NCI-H1105 treated with DMSO at 0.1 percent for 48 hours (cell line): ENCODE results near the gene RMI2.

Experiments
- DNase-seq: peaks from one replicate; lab custom pipeline; 2025; lab: John Stamatoyannopoulos, UW

The RMI2 gene

DNA sequence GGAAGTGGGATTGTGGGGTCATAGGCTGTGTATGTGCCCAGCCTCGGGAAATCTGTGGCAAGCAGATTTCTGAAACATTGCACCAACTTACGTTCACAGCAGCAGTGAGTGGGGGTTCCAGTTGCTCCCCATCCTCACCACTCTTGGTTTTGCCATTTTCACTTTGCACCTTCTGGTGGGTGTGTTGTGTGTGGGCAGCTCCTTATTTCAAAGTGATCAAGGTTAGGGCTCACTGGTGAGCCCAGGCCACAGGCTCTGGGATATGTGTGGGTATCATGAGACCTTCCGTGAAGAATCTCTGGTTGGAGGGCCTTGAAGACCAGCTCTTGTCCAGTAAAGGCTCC lies 34.7 kb upstream of the RMI2 start:
- no peak for DNase-seq

DNA sequence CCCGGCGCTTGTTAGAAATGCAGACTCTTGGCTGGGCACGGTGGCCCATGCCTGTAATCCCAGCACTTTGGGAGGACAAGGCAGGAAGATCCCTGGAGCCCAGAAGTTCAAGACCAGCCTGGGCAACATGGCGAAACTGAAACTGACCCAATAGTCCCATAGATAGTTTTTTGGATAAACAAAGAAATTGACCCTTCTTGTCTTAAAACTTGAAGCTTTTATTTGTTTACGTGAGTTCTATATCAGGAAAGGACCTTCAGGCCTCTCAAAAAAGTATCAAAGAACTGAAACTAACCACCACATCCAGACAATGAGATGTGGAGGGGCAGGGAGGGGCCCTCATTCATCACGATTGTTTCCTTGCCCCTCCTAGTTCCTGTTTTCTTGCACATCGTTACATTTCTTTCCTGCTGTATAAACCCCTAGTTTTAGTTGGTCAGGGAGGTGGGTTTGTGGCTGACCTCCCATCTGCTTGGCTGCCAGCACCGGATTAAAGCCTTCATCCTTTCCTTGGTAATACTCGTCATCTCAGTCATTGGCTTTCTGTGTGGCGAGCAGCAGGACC lies 34.2 kb upstream of the RMI2 start:
- DNase-seq = no peak

DNA sequence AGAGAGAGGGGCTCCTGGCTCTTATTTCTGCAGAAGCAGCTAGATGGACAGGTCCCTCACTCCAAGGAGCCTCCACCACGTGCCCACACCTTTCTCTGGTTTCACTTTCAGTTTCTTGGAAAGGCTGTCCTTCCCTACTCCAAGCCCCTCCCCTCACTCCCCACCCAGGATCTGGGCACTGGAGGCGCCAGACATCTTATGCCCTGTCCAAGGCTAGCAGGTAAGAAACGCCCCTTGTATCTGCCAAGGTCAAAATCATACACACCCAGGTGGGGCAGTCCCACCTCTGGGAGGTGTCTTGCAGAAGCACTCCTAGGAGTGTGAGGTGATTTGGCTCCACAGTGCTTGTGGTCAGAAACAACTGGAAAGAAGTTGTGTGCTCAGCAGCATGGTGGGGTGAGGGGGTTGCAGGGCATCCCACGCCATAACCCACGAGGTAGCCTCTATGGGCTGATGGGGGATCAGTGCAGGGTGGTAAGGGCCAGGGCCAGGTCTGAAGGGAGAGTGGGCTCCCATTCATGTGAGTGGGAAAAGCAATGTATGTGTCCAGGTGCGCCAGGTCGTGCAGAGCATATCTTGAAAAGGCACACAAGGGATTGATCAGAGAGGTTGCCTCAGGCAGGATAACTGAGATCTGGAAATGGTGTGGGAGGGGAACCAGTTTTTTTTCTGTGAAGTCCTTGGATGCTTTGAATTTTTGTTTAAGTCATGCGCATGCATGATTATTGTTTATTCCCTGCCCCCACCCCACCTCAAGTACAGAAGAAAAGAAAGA lies 32.4 kb upstream of the RMI2 start:
- DNase-seq = peak; percentile 5

DNA sequence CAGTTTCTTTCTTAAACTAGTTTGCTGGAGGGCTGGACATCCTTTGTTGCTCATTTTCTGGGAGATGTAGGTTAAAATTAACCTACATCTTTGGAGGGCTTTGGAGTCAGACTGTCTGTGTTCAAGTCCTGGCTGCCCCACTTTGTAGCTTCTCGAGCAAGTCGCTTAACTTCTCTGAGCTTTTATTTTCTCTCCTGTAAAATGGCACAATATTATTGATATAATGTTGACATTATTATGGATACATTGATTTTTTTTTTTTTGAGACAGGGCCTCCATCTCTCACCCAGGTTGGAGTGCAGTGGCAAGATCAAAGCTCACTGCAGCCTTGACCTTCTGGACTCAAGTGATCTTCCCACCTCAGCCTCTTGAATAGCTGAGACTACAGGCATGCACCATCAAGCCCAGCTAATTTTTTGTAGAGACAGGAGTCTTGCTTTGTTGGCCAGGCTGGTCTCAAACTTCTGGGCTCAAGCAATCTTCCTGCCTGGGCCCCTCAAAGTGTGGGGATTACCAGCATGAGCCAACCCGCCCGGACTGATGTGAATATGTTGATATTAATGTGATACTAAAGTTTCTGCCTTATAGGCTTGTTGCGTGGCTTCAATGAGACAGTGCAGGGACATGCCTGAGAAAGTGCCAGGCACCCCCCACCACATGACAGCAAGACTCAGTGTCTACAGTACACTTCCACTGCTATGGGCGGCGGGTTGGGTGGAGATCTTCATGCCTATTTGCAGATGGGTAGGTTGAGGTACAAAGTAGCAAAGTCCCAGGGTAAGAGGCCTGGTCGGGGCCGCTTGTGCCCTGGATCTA lies 31.6 kb upstream of the RMI2 start:
- DNase-seq = no peak

DNA sequence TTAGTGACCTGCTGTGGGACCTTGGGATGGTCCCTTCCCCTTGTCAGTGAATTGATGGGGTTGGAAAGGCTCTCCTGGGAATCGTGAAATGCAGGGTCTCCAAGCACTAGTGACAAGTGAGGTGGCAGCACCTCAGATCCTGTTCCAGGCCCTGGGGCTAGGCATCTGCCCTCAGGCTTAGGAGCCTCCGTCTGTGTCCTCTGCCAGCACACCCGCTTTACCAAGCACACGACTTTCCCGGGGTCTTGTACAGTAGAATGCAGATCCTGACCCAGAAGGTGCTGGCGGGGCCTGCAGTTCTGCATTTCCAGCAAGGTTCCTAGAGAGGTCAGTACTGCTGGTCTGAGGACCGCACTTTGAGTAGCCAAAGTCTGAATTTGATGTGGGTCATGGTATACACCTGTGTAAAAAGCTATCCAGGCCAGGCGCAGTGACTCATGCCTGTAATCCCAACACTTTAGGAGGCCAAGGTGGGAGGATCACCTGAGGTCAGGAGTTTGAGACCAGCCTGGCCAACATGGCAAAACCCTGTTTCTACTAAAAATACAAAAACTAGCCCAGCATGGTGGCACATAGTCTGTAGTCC lies 30.9 kb upstream of the RMI2 start:
- DNase-seq = no peak

DNA sequence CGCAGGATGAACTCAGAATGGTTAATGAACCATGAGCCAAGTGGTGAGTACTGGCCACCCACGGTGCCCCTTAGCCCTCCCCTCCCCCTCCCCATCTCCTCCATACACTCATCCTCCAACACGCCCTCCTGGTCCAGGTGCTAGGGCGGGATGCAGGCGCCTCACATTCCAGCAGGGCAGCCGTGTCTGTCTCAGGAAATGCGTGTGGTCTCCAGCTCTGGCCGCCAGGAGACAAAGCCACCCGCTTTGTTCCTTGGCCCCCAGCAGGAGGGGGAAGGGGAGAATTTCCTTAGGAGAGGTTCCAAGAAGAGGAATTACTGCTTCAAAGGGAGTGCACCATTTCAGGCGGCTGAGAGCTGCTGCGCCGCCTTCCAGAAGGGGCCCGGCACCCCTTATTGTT lies 29.7 kb upstream of the RMI2 start:
- no peak for DNase-seq

DNA sequence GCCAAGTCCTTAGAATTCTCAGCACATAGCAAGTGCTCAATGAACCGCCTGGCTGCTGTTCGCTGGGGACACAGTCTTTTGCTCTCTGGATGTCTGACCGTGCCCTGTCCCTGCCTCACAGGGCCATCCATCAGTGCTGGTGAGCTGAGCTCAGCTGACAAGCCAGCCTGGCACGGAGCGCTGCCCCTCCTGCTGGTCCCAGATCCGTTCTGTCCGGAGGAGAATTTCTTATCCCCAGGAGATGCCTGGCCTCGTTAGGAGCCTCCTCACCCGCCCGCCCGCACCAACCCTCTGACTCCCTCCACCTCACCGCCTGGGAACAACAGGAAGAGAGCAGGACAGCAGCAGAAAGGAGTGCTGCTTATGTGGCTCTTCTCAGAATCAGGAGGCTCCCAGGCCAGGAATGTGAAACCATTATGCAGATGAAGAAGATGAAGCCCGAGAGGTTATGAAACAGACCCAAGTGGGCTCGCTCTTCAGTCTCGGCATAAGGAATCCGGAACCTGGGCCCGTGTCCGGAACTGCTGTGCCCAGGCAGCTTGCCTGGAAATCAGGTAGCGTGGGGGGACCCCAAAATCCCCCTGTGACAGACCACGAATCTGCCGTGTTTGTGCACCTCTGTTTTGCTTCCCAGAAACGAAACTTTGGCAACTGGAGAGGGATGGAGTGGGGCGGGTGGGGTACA lies 28.8 kb upstream of the RMI2 start:
- DNase-seq = no peak

DNA sequence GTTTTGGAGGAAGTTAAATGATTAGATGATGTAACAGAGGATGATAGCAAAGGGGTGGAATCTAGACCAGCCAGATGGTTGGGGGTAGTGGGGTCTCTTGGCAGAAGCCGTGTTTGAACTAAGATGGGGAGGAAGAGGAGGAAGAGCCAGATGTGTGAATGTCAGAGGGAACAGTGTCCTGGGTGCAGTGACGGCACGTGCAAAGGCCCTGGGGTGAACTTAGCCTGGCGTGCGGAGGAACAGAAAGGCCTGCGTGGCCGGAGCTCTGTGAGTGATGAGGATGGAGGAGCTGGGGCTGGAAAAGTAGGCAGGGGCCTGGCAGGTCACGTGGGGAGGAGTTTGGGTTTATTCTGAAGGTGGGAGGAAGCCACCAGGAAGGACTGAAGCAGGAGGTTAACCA lies 26.4 kb upstream of the RMI2 start:
- DNase-seq = no peak

DNA sequence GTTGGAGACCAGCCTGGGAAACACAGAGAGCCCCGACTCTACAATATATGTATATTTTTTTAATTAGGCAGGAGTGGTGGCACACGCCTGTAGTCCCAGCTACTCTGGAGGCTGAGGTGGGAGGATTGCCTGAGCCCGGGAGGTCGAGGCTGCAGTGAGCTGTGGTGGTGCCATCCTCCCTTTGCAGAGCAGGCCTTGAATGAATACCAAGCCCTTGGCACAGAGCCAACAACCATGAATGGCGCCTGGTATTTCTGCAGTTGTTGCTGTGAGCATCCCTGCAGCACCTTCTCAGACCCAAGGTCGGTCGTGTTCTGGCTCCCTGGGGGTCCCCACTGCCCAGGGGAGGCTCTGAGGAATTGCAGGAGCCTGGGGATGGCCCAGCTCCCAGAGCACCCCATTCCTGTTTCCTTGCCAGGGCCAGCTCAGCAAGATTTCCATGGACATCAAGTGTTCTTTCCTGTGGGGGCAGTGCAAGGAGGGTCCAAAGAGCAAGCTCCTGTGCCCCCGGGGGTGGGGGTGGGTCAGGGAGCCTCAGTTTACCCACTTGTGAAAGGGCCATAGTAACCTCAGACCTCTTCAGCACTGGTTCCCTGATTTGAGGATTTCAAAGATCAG lies 25.6 kb upstream of the RMI2 start:
- DNase-seq = peak; percentile 18

DNA sequence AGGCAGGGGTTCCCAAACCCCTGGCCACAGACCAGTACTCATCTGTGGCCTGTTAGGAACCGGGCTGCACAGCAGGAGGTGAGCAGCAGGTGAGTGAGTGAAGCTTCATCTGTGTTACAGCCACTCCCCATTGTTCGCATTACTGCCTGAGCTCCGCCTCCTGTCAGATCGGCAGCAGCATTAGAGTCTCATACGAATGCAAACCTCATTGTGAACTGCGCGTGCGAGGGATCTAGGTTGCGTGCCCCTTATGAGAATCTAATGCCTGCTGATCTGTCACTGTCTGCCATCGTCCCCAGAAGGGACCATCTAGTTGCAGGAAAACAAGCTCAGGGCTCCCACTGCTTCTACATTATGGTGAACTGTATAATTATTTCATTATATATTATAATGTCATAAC lies 25.1 kb upstream of the RMI2 start:
- DNase-seq = no peak

DNA sequence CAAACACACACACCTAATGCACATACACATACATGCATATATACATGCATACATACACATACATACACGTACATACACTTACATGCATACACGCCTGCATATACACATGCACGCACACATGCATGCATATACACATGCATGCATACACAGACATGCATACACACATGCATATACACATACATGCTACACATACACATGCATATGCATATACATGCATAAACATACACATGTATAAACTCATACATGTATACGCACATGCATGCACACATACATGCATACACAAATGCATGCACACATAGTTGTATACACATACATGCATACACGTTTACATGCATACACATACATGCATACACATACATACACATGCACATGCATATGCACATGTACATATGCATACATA lies 23.6 kb upstream of the RMI2 start:
- DNase-seq = no peak

DNA sequence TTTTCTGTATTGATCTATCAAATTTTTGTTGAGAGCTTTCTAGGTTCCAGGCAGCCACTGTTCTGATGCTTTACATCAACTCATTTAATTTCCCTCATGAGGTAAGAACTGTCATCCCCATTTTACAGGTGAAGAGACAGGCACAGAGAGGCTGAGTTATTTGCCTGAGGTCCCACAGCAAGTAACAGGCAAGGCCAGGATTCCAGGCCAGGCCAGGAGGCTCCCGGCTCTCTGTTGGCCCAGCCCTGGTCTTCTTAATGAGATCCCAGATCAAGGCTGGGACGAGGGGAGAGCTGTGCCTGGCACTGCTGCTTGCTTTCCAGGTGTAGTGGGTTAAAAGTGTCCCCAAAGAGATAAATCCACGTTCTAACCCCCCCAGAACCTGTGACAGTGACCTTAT lies 22.4 kb upstream of the RMI2 start:
- DNase-seq = no peak

DNA sequence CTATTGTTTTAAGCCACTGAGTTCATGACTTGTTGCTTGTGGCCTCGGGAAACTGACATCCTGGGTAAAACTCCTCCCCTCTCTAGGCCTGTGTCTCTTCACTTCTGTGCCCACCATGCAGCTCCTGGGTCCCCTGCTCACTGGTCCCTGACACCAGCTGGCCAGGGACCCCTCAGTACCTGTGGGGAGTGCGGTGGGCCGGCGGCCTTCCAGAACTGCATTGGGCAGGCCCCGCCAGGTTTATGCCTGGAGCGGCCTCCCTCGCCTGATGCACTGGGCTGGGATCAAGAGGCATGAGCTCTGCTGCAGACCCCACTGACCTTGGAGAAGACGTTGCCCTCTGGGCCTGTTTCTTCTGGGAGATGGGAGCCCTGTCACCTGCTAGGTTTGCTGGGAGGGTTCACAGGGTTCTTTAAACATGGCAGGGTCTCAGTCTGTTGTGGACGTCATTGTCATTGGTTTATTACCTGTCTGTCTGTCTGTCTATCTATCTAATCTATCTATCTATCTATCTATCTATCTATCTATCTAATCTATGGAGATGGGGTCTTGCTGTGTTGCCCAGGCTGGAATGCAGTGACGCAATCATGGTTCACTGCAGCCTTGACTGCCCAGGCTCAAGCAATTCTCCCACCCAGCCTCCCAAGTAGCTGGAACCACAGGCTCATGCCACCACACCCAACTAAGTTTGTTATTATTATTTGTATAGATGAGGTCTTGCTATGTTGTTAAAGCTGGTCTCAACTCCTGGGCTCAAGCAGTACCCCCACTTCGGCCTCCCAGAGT lies 21.5 kb upstream of the RMI2 start:
- DNase-seq = no peak

DNA sequence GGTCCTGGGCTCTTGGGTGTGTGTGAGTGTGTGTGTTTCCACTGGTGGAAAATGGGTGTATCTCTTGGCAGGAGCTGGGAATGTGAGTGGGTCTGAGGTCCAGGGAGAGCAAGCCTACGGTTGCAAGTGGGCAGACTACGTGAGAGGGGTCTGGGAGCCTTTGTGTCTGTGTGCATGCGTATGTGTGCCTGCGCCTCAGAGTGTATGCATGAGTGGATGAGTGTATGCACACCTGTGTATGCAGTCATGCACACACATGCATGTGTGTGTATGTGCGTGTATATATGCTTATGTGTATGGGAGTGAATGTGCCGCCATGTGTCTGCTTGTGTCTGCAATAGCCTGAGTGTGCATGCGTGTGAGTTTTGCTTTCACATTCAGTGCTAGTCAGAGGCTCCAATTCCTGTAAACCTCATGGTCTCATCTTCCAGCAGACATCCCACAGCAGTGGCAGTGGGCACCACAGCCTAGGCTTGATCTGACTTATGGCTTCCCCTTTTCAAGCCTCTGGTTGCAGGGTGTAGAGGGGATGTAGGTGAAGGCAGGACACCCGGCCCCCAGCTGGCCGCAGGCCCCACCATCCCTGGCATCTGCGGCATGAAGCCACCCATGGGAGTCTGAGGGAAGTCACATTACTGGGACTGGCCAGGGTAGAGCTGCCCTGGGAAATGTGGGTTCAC lies 19.7 kb upstream of the RMI2 start:
- no peak for DNase-seq

DNA sequence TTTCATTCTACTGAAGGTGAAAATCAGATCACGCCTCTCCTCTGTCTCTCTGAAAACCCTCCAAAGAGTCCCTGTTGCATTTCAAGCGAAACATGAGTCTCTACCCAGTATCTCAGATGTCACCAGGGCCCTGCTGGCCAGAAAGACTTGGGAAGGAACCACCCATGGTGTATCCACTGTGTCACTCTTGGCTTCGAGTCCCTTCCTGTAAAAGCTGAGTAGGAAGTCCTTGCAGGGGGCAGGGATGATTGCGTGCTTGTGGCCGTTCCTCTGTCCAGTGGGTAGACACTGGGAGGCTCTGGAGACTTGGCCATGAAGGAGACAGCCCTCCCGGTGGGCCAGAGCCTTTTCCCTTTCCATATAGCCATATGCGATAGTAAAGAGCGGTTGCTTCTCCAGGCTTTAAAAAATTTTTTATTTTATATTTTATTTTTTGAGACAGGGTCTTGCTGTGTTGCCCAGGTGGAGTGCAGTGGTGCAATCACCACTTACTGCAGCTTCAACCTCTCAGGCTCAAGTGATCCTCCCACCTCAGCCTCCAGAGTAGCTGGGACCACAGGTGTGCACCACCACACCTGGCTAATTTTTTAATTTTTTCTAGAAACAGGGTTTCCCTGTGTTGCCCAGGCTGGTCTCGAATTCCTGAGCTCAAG lies 19.0 kb upstream of the RMI2 start:
- DNase-seq = no peak

DNA sequence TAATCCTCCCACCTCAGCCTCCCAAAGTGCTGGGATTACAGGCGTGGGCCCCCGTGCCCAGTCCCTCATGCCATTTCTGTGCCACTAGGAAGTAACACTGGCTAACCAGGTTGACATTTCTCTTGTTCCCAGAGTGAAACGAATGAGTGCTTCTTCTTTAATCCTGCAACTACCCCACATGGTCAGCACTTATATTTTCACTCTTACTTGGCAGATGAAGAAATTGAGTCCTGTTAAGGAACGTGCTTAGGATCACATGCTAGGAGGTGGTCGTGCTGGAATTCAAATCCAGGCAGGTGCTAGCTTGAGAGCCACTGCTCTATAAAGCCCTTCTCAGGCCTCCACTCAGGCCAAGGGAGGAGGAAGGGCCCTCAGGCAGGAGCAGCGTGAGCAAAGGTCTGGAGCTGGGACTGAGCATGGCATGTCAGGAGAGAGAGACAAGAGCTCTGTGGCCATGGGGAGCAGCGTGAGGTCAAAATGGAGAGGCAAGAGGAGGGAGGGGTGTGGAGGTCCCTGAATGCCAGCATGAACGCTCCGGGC lies 18.5 kb upstream of the RMI2 start:
- DNase-seq = no peak

DNA sequence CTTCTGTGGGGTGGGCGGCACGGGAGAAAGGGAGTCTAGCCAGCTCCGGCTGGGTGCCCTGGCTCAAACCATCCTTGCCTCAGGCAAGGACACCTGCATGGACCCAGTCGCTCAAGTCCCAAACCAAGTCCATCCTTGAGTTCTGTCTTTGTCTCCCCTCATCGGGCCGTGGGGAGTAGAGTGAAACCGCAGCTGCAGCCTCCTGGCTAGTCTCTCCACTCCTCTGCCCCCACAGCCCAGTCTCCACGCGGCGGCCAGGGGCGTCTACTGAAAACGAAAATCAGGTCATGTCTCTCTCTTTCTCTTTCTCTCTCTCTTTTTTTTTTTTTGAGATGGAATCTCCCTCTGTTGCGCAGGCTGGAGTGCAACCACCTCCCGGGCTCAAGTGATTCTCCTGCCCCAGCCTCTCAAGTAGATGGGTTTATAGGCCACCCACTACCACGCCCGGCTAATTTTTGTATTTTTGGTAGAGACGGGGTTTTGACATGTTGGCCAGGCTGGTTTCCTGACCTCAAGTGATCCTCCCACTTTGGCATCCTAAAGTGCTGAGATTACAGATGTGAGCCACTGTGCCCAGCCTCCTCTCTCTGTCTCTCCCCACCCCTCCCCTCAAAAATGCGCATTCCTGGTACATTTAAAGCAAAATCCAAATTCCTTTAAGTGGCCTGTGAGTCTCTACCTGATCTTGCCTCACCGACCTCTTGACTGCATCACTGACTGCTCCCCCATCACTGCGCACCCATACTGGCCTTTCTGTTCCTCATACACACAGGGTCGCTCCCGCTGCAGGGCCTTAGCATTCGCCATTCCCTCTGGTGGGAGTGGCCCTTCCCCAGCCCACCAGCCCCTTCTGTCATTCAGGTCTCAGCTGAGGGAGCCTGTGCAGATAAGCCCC lies 17.7 kb upstream of the RMI2 start:
- DNase-seq = no peak

DNA sequence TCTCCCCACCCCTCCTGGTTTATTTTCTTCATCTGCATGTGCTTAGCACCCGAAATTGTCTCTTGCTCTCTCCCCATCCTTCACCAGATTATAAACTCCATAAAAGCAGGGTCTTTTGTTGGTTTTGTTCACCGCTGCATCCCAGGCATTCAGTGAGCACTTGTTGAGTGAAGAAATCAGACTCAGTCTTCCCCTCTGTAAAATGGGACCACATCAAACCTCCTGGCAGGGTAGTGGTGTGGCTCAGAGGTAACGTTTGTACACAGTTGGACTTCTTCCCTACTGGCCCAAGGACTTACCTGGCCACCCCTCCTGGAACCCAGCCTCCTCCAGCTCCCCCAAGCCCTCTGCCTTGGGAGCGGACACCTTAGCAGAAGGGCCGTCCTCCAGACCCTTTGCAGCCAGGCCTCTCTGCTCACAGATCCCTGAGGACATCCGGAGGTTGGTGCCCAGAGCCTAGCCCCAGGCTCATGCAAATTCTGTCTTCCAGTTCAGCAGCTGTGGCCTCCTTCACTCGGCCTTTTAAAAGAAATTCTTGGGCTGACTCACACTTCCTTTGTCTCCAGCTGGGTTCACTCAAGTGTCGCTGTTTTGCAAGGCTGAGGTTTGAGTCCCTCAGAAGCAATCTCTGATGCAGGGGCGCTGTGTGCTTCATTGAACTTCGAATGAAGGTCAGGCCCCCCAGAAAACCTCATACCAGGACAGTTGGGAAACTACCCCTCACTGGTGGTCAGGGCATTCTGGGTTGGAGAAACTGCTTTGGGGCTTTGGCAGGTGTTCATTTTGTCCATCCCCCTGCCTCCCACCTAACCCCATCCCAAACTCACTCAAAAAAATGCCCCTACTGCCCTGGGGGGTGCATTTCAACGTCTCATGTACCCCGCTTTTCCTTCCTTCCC lies 16.8 kb upstream of the RMI2 start:
- DNase-seq = no peak
